IMR-90 (cell line): ENCODE results near the gene NT5C1B. TPM values are rescaled to one million over a fixed set of nuclear protein-coding genes. Genes with fewer than 3 reads are reported as not detected.

Source experiments
- ATAC-seq: fragments of 200-7000 bp; cut with Tn5 transposase; 2 replicates; pipeline ENCODE4 v1.9.1; 2020; ENCODE audit warnings: low read depth, mild to moderate bottlenecking, moderate library complexity
- BruUV-seq: library from RNA; stranded (reverse); fragments of 400-500 nt; replicated peaks from 2 replicates; lab custom pipeline; 2021; lab: Mats Ljungman, UMichigan
- CTCF ChIA-PET: fragments of 300-600 bp; formaldehyde crosslinking; extraction: SDS; loops from one replicate; lab custom pipeline; 2021; ENCODE audit warnings: antibody characterized with exemption; lab: Yijun Ruan, JAX
- POLR2A ChIA-PET: fragments of 300-600 bp; sonication (Branson Sonifier 250); formaldehyde crosslinking; loops from one replicate; lab custom pipeline; 2022; ENCODE audit warnings: antibody characterized with exemption; ENCODE audit not compliant: unreplicated experiment; lab: Charles Lee
- DNase-seq: peaks from one replicate; pipeline ENCODE4 v3.0.0; 2013
- H2AFZ ChIP-seq: replicated peaks from 2 replicates; pipeline ENCODE3; 2013; ENCODE audit warnings: low read length, mild to moderate bottlenecking; ENCODE audit not compliant: poor library complexity
- H2AK5ac ChIP-seq: 2 replicates; pipeline ENCODE4 v1.6.1; 2013; ENCODE audit warnings: low read depth, low read length, inconsistent platforms
- H2AK9ac ChIP-seq: replicated peaks from 2 replicates; pipeline ENCODE3; 2013; ENCODE audit warnings: mild to moderate bottlenecking, low read depth, low read length, moderate library complexity; ENCODE audit not compliant: poor library complexity
- H2BK120ac ChIP-seq: 2 replicates; pipeline ENCODE4 v1.6.1; 2013; ENCODE audit warnings: low read depth, low read length, inconsistent platforms
- H2BK15ac ChIP-seq: 3 replicates; pipeline ENCODE4 v1.6.1; 2013; ENCODE audit warnings: low read depth, low read length, inconsistent platforms
- H2BK20ac ChIP-seq: 2 replicates; pipeline ENCODE4 v1.6.1; 2013; ENCODE audit warnings: low read depth, mild to moderate bottlenecking, inconsistent platforms, low read length, moderate library complexity
- H2BK5ac ChIP-seq: 2 replicates; pipeline ENCODE4 v1.6.1; 2013; ENCODE audit warnings: mild to moderate bottlenecking, low read depth, low read length, inconsistent platforms; ENCODE audit not compliant: poor library complexity, severe bottlenecking
- H3K14ac ChIP-seq: replicated peaks from 2 replicates; pipeline ENCODE4 v1.6.1; 2013; ENCODE audit warnings: low read depth, low read length, inconsistent platforms
- H3K18ac ChIP-seq: 2 replicates; pipeline ENCODE4 v1.6.1; 2013; ENCODE audit warnings: low read depth, low read length, control low read depth
- H3K23ac ChIP-seq: 2 replicates; pipeline ENCODE4 v1.6.1; 2013; ENCODE audit warnings: low read depth, low read length, inconsistent platforms
- H3K27ac ChIP-seq: 2 replicates; pipeline ENCODE4 v1.5.1; 2013; ENCODE audit warnings: mild to moderate bottlenecking, control low read depth, low read length; ENCODE audit not compliant: insufficient read depth
- H3K27me3 ChIP-seq: 2 replicates; pipeline ENCODE4 v1.6.1; 2013; ENCODE audit warnings: low read length; ENCODE audit not compliant: control insufficient read depth, insufficient read depth
- H3K36me3 ChIP-seq: 2 replicates; pipeline ENCODE4 v1.6.1; 2013; ENCODE audit warnings: low read length, mixed read lengths; ENCODE audit not compliant: control insufficient read depth, insufficient read depth
- H3K4ac ChIP-seq: 2 replicates; pipeline ENCODE4 v1.6.1; 2013; ENCODE audit warnings: low read depth, low read length, inconsistent platforms
- H3K4me1 ChIP-seq: 2 replicates; pipeline ENCODE4 v1.6.1; 2013; ENCODE audit warnings: low read length, mixed read lengths; ENCODE audit not compliant: control insufficient read depth, insufficient read depth
- H3K4me2 ChIP-seq: 2 replicates; pipeline ENCODE4 v1.6.1; 2013; ENCODE audit warnings: low read depth, mild to moderate bottlenecking, control low read depth, low read length, moderate library complexity
- H3K4me3 ChIP-seq: 2 replicates; pipeline ENCODE4 v1.5.1; 2013; ENCODE audit warnings: low read depth, mild to moderate bottlenecking, control low read depth, low read length, moderate library complexity; ENCODE audit not compliant: insufficient read depth
- H3K56ac ChIP-seq: 2 replicates; pipeline ENCODE4 v1.6.1; 2013; ENCODE audit warnings: low read length, inconsistent platforms; ENCODE audit not compliant: insufficient read depth; ENCODE audit errors: extremely low read depth
- H3K79me1 ChIP-seq, 2 experiments: 2 replicates each; pipeline ENCODE4 v1.6.1; 2013; ENCODE audit warnings: low read length in 2 of 2, inconsistent platforms in 1 of 2, low read depth in 1 of 2
- H3K9ac ChIP-seq: 2 replicates; pipeline ENCODE4 v1.6.1; 2013; ENCODE audit warnings: low read depth, low read length, control low read depth
- H3K9me1 ChIP-seq: 2 replicates; pipeline ENCODE4 v1.6.1; 2013; ENCODE audit warnings: low read length, inconsistent platforms; ENCODE audit not compliant: insufficient read depth
- H3K9me3 ChIP-seq: 2 replicates; pipeline ENCODE4 v1.6.1; 2013; ENCODE audit warnings: low read length; ENCODE audit not compliant: control insufficient read depth, insufficient read depth
- H4K20me1 ChIP-seq: 2 replicates; pipeline ENCODE4 v1.6.1; 2013; ENCODE audit warnings: low read length, inconsistent platforms; ENCODE audit not compliant: insufficient read depth
- H4K5ac ChIP-seq: 2 replicates; pipeline ENCODE4 v1.6.1; 2013; ENCODE audit warnings: mild to moderate bottlenecking, low read depth, low read length, control low read depth
- H4K8ac ChIP-seq, 2 experiments: 2 replicates each; pipeline ENCODE4 v1.6.1; 2013; ENCODE audit warnings: low read depth in 2 of 2, low read length in 2 of 2, control low read depth in 1 of 2, inconsistent platforms in 1 of 2
- H4K91ac ChIP-seq: 2 replicates; pipeline ENCODE4 v1.6.1; 2013; ENCODE audit warnings: low read depth, low read length, inconsistent platforms; ENCODE audit not compliant: insufficient read depth
- ELK1 ChIP-seq: fragments of 150-350 bp; IDR thresholded peaks from 2 replicates; pipeline ENCODE4 v1.6.1; 2016; ENCODE audit warnings: low read depth, mild to moderate bottlenecking, low read length, moderate library complexity, borderline replicate concordance
- FOS ChIP-seq: fragments of 150-350 bp; IDR thresholded peaks from 2 replicates; pipeline ENCODE4 v1.6.1; 2016; ENCODE audit warnings: low read depth, low read length
- MAFK ChIP-seq: IDR thresholded peaks from 2 replicates; pipeline ENCODE4 v1.6.1; 2012; ENCODE audit warnings: low read depth, low read length, improper control_type of control experiment
- MAZ ChIP-seq: IDR thresholded peaks from 2 replicates; pipeline ENCODE4 v1.6.1; 2012; ENCODE audit warnings: low read depth, mild to moderate bottlenecking, low read length, improper control_type of control experiment, moderate library complexity, borderline replicate concordance
- POLR2A ChIP-seq: IDR thresholded peaks from 2 replicates; pipeline ENCODE4 v1.6.1; 2012; ENCODE audit warnings: mild to moderate bottlenecking, low read depth, low read length
- RAD21 ChIP-seq: IDR thresholded peaks from 2 replicates; pipeline ENCODE4 v1.6.1; 2012; ENCODE audit warnings: low read length, improper control_type of control experiment
- RCOR1 ChIP-seq: IDR thresholded peaks from 2 replicates; pipeline ENCODE4 v1.6.1; 2012; ENCODE audit warnings: mild to moderate bottlenecking, low read length, improper control_type of control experiment; ENCODE audit not compliant: insufficient replicate concordance
- RFX5 ChIP-seq: IDR thresholded peaks from 2 replicates; pipeline ENCODE4 v1.8.0; 2012; ENCODE audit warnings: low read depth, mild to moderate bottlenecking, low read length, moderate library complexity
- WGBS, 2 experiments: methylation state at CpG; one replicate each; pipeline versions ENCODE4 v1.1.5 to v1.1.7; 2013; ENCODE audit warnings: missing lambda C conversion rate in 2 of 2; ENCODE audit not compliant: insufficient read length in 1 of 2; ENCODE audit errors: extremely low coverage in 2 of 2; 5-methylcytosine and 5-hydroxymethylcytosine counted together
- dilution Hi-C: fragments of 300-500 bp; cut with HindIII; formaldehyde crosslinking; loops from one replicate; pipeline ENCODE4 v1.14.3; 2018; ENCODE audit warnings: low sequenced_read_pairs; ENCODE audit not compliant: unreplicated experiment
- in situ Hi-C: fragments of 300-500 bp; cut with MboI; formaldehyde crosslinking; loops from 3 replicates; pipeline ENCODE4 v1.14.3; 2019; ENCODE audit warnings: low sequenced_read_pairs, inconsistent platforms, mixed read lengths
- intact Hi-C: fragments of 100-400 bp; cut with micrococcal nuclease; formaldehyde crosslinking; loops from 2 replicates; pipeline ENCODE4 v1.10.0; 2022
- polyA plus RNA-seq, 3 experiments: library from polyadenylated mRNA; depleted of rRNA; stranded (reverse); fragments of >200 nt; gene quantifications; 2 replicates each; pipeline ENCODE4 v1.2.3, GENCODE V29; 2012; ENCODE audit warnings: low replicate concordance in 1 of 3
- total RNA-seq: library from RNA; depleted of rRNA; stranded (reverse); fragments of >200 nt; gene quantifications from 2 replicates; pipeline ENCODE4 v1.2.3, GENCODE V29; 2012

Gene NT5C1B
- total and polyA plus RNA-seq, 2 of the 4 experiments (the other 2 are of a cell fraction), result not detected

GRCh38 chr2:18619091-18619490, 29.7 kb upstream of the NT5C1B start:
- Histone ChIP-seq H2BK15ac (no peak overlapping the region), H2AK5ac (no peak overlapping the region), H3K27ac (no peak overlapping the region), H2BK20ac (no peak overlapping the region), H3K14ac (no peak overlapping the region), H3K9me1 (0 out of 2 replicates have a peak, but pooled peaks cover 3% of the 10 kb centered on the region), H3K4me1 (no peaks in the 10 kb centered on the region; the same call in 1 of the 2 replicates), H2BK5ac (no peak overlapping the region), H3K9me3 (peaks cover 2% of the 10 kb centered on the region; the same call in 1 of the 2 replicates), H3K23ac (no peak overlapping the region), H3K9ac (no peak overlapping the region), H3K18ac (no peak overlapping the region), H2AK9ac (no peak overlapping the region), H4K20me1 (no peaks in the 10 kb centered on the region), H3K56ac (no peak overlapping the region), H3K4me3 (no peak overlapping the region), H4K5ac (no peak overlapping the region), H4K91ac (no peak overlapping the region), H2BK120ac (no peak overlapping the region), H3K4ac (no peak overlapping the region), H3K27me3 (no peaks in the 10 kb centered on the region), H4K8ac (no peak overlapping the region), H3K79me1 (no peaks in the 10 kb centered on the region), H2AFZ (no peak overlapping the region), H3K36me3 (no peaks in the 10 kb centered on the region), H3K4me2 (no peak overlapping the region)
- dilution Hi-C loops, result no loop called here
- intact Hi-C loops, result no loop called here
- ChIA-PET POLR2A (no interaction called here), CTCF (no interaction called here)
- DNase-seq, result no peak
- no peak for ATAC-seq
- in situ Hi-C loops, result no loop called here
- BruUV-seq, result no TSS peak
- TF ChIP-seq FOS (no peak), RFX5 (no peak), RCOR1 (no peak), ELK1 (no peak), MAZ (no peak), MAFK (no peak), POLR2A (no peak), RAD21 (no peak)
- whole genome bisulfite sequencing, 2 experiments, result no CpG with 5 or more reads among the region's 2 CpGs
